H9 (cell line): ENCODE data around the gene RASSF5. TPM values are rescaled to one million over a fixed set of nuclear protein-coding genes. Genes with fewer than 3 reads are reported as not detected.

Source experiments
- DNase-seq: peaks from one replicate; pipeline ENCODE4 v3.0.0-alpha.2; 2017
- H2AFZ ChIP-seq: one replicate; pipeline ENCODE4 v1.6.1; 2013; ENCODE audit warnings: mild to moderate bottlenecking, low read length, control low read depth, moderate library complexity
- H2AK5ac ChIP-seq: 2 replicates; pipeline ENCODE4 v1.6.1; 2013; ENCODE audit warnings: low read length, control low read depth, mixed read lengths; ENCODE audit not compliant: insufficient read length
- H2BK120ac ChIP-seq: one replicate; pipeline ENCODE4 v1.6.1; 2013; ENCODE audit warnings: low read depth, mild to moderate bottlenecking, low read length, control low read depth, inconsistent platforms; ENCODE audit not compliant: poor library complexity, severe bottlenecking
- H2BK12ac ChIP-seq: 2 replicates; pipeline ENCODE4 v1.6.1; 2013; ENCODE audit warnings: low read length, control low read depth, mixed read lengths, low read depth; ENCODE audit not compliant: insufficient read length
- H2BK15ac ChIP-seq: 2 replicates; pipeline ENCODE4 v1.6.1; 2013; ENCODE audit warnings: low read depth, low read length, control low read depth
- H2BK20ac ChIP-seq: one replicate; pipeline ENCODE4 v1.6.1; 2013; ENCODE audit warnings: low read depth, mild to moderate bottlenecking, low read length, control low read depth, inconsistent platforms; ENCODE audit not compliant: poor library complexity, severe bottlenecking
- H2BK5ac ChIP-seq: 2 replicates; pipeline ENCODE4 v1.6.1; 2013; ENCODE audit warnings: low read length, control low read depth, mixed read lengths; ENCODE audit not compliant: insufficient read length
- H3K14ac ChIP-seq: 2 replicates; pipeline ENCODE4 v1.6.1; 2013; ENCODE audit warnings: low read length, control low read depth; ENCODE audit not compliant: insufficient read depth
- H3K18ac ChIP-seq: 2 replicates; pipeline ENCODE4 v1.6.1; 2013; ENCODE audit warnings: low read depth, mild to moderate bottlenecking, mixed read lengths, low read length, control low read depth; ENCODE audit not compliant: insufficient read length
- H3K23ac ChIP-seq: 2 replicates; pipeline ENCODE4 v1.6.1; 2013; ENCODE audit warnings: low read length, control low read depth, mixed read lengths, low read depth; ENCODE audit not compliant: insufficient read length
- H3K23me2 ChIP-seq: 2 replicates; pipeline ENCODE4 v1.6.1; 2013; ENCODE audit warnings: low read depth, mild to moderate bottlenecking, mixed read lengths, low read length, control low read depth; ENCODE audit not compliant: insufficient read length, poor library complexity, severe bottlenecking
- H3K27ac ChIP-seq: 2 replicates; pipeline ENCODE4 v1.5.1; 2013; ENCODE audit warnings: low read length, control low read depth, mixed read lengths, low read depth; ENCODE audit not compliant: insufficient read length
- H3K27me3 ChIP-seq: 2 replicates; pipeline ENCODE4 v1.6.1; 2013; ENCODE audit warnings: low read length, control low read depth, inconsistent platforms; ENCODE audit not compliant: insufficient read depth
- H3K4ac ChIP-seq: 2 replicates; pipeline ENCODE4 v1.6.1; 2013; ENCODE audit warnings: low read depth, mild to moderate bottlenecking, control low read depth, inconsistent platforms, low read length, moderate library complexity
- H3K4me1 ChIP-seq: 2 replicates; pipeline ENCODE4 v1.6.1; 2013; ENCODE audit warnings: low read length, control low read depth, inconsistent platforms; ENCODE audit not compliant: insufficient read depth
- H3K4me2 ChIP-seq: 2 replicates; pipeline ENCODE4 v1.6.1; 2013; ENCODE audit warnings: low read length, control low read depth, mixed read lengths; ENCODE audit not compliant: insufficient read length, insufficient read depth
- H3K56ac ChIP-seq: 2 replicates; pipeline ENCODE4 v1.6.1; 2013; ENCODE audit warnings: low read depth, mild to moderate bottlenecking, mixed read lengths, low read length, control low read depth; ENCODE audit not compliant: insufficient read length
- H3K79me1 ChIP-seq: 2 replicates; pipeline ENCODE4 v1.6.1; 2013; ENCODE audit warnings: low read depth, mild to moderate bottlenecking, moderate library complexity, low read length, control low read depth, inconsistent platforms; ENCODE audit not compliant: insufficient read depth, poor library complexity, severe bottlenecking
- H3K79me2 ChIP-seq: 2 replicates; pipeline ENCODE4 v1.6.1; 2013; ENCODE audit warnings: low read length, control low read depth, inconsistent platforms; ENCODE audit not compliant: insufficient read depth
- H3K9ac ChIP-seq: 2 replicates; pipeline ENCODE4 v1.6.1; 2013; ENCODE audit warnings: low read length, control low read depth, mixed read lengths; ENCODE audit not compliant: insufficient read length; ENCODE audit errors: extremely low read depth
- H3K9me3 ChIP-seq: one replicate; pipeline ENCODE4 v1.6.1; 2013; ENCODE audit warnings: low read depth, low read length, inconsistent platforms; ENCODE audit not compliant: control insufficient read depth
- H3T11ph ChIP-seq: one replicate; pipeline ENCODE4 v1.6.1; 2013; ENCODE audit warnings: mild to moderate bottlenecking, low read length, control low read depth, inconsistent platforms
- H4K20me1 ChIP-seq: one replicate; pipeline ENCODE4 v1.6.1; 2013; ENCODE audit not compliant: control insufficient read depth, insufficient read length, insufficient read depth
- H4K5ac ChIP-seq: 2 replicates; pipeline ENCODE4 v1.6.1; 2013; ENCODE audit warnings: low read depth, mild to moderate bottlenecking, mixed read lengths, low read length, control low read depth; ENCODE audit not compliant: insufficient read length
- H4K8ac ChIP-seq: replicated peaks from 2 replicates; pipeline ENCODE4 v1.6.1; 2013; ENCODE audit warnings: low read length, control low read depth, mixed read lengths, low read depth; ENCODE audit not compliant: insufficient read length
- H4K91ac ChIP-seq: 2 replicates; pipeline ENCODE4 v1.6.1; 2013; ENCODE audit warnings: low read depth, mild to moderate bottlenecking, moderate library complexity, mixed read lengths, low read length, control low read depth; ENCODE audit not compliant: insufficient read length
- H3K27ac Mint-ChIP-seq, 3 experiments: 2 replicates in 2 of 3; 3 replicates in 1 of 3; pipeline ENCODE4 v1.8.0; 2020 to 2021; ENCODE audit warnings: mixed read lengths in 3 of 3, mild to moderate bottlenecking in 1 of 3, moderate library complexity in 1 of 3
- H3K27me3 Mint-ChIP-seq: 2 replicates; pipeline ENCODE4 v1.8.0; 2021; ENCODE audit warnings: low read depth, mild to moderate bottlenecking, moderate library complexity, mixed read lengths
- H3K36me3 Mint-ChIP-seq, 3 experiments: 2 replicates in 2 of 3; 3 replicates in 1 of 3; pipeline ENCODE4 v1.8.0; 2020 to 2021; ENCODE audit warnings: low read depth in 3 of 3, mixed read lengths in 3 of 3; ENCODE audit not compliant: insufficient read depth in 1 of 3
- H3K4me1 Mint-ChIP-seq, 2 experiments: 2 replicates each; pipeline ENCODE4 v1.8.0; 2020; ENCODE audit warnings: mixed read lengths in 2 of 2
- H3K4me3 Mint-ChIP-seq, 2 experiments: 2 replicates in 1 of 2; 3 replicates in 1 of 2; pipeline ENCODE4 v1.8.0; 2020 to 2021; ENCODE audit warnings: mild to moderate bottlenecking in 2 of 2, mixed read lengths in 2 of 2, moderate library complexity in 1 of 2
- H3K9me3 Mint-ChIP-seq, 2 experiments: 2 replicates in 1 of 2; 3 replicates in 1 of 2; pipeline ENCODE4 v1.8.0; 2020; ENCODE audit warnings: mild to moderate bottlenecking in 2 of 2, mixed read lengths in 2 of 2, moderate library complexity in 1 of 2
- WGBS: extraction: QIAGEN DNeasy Blood & Tissue Kit; methylation state at CpG from one replicate; pipeline ENCODE4 v1.1.7; 2013; ENCODE audit warnings: missing lambda C conversion rate, low lambda C conversion rate, mixed read lengths; ENCODE audit not compliant: insufficient read length; ENCODE audit errors: extremely low coverage; 5-methylcytosine and 5-hydroxymethylcytosine counted together
- total RNA-seq: library from RNA; stranded (reverse); gene quantifications from 2 replicates; pipeline ENCODE4 v1.2.1, GENCODE V29; 2021
- TF ChIP-seq, protein P1 (sequence below): fragments of 200-600 bp; sonication (generic); conservative IDR thresholded peaks from 3 replicates; pipeline ENCODE4 v1.8.0; 2021; ENCODE audit warnings: antibody characterized with exemption, mild to moderate bottlenecking

The RASSF5 gene
- total RNA-seq, 1 experiment from 2014 or later: 0.50 TPM

DNA sequence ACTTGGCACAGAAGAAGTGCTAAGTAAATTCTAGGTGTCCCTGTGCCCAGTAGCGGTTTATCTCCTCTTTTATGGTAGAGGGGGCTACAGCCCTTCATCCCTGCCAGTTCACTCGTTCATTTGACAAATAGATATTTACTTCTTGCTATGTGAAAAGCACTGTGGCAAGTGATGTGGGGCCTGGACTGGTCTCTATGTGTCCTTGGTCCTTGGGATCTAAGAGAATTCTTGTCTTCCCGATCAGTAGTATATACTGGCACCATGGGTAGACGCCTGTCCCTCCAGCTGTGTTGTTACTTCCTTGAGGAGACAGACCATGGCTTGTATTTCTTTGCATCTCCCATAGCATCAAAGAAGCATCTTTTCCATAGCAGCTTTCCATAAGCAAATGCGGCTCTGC is 75.2 kb downstream of the RASSF5 start:
- WGBS: no CpG with 5 or more reads among the region's 5 CpGs
- no peak overlapping the region for H3K4ac ChIP-seq
- no peaks in the 10 kb centered on the region for H3K4me1 ChIP-seq
- Mint-ChIP-seq H3K36me3 (no peaks in the 10 kb centered on the region), H3K4me1 (peaks cover 3 to 7% of the 10 kb centered on the region in 2 experiments), H3K27ac (no peak overlapping the region), H3K4me3 (no peak overlapping the region), H3K9me3 (no peaks in the 10 kb centered on the region), H3K27me3 (peaks cover 3% of the 10 kb centered on the region)
- H3K27me3 ChIP-seq: no peaks in the 10 kb centered on the region
- no peaks in the 10 kb centered on the region for H3K23me2 ChIP-seq
- H3K79me2 ChIP-seq: no peaks in the 10 kb centered on the region
- H3K9ac ChIP-seq: no peak overlapping the region
- H3T11ph ChIP-seq: no peak overlapping the region
- no peak for DNase-seq
- no peak overlapping the region for H2AFZ ChIP-seq
- no peaks in the 10 kb centered on the region for H3K9me3 ChIP-seq
- no peak overlapping the region for H2BK20ac ChIP-seq
- no peak overlapping the region for H2BK15ac ChIP-seq
- no peak overlapping the region for H3K4me2 ChIP-seq
- no peak overlapping the region for H3K27ac ChIP-seq
- no peak overlapping the region for H2BK12ac ChIP-seq
- no peaks in the 10 kb centered on the region for H3K79me1 ChIP-seq
- H3K14ac ChIP-seq: no peak overlapping the region
- H3K18ac ChIP-seq: no peak overlapping the region
- no peak overlapping the region for H4K5ac ChIP-seq
- TF ChIP-seq, protein P1, sequence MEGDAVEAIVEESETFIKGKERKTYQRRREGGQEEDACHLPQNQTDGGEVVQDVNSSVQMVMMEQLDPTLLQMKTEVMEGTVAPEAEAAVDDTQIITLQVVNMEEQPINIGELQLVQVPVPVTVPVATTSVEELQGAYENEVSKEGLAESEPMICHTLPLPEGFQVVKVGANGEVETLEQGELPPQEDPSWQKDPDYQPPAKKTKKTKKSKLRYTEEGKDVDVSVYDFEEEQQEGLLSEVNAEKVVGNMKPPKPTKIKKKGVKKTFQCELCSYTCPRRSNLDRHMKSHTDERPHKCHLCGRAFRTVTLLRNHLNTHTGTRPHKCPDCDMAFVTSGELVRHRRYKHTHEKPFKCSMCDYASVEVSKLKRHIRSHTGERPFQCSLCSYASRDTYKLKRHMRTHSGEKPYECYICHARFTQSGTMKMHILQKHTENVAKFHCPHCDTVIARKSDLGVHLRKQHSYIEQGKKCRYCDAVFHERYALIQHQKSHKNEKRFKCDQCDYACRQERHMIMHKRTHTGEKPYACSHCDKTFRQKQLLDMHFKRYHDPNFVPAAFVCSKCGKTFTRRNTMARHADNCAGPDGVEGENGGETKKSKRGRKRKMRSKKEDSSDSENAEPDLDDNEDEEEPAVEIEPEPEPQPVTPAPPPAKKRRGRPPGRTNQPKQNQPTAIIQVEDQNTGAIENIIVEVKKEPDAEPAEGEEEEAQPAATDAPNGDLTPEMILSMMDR: no peak
- no peak overlapping the region for H4K91ac ChIP-seq
- H4K20me1 ChIP-seq: no peaks in the 10 kb centered on the region
- H3K23ac ChIP-seq: no peak overlapping the region
- H2BK5ac ChIP-seq: no peak overlapping the region
- no peak overlapping the region for H4K8ac ChIP-seq
- H3K56ac ChIP-seq: no peak overlapping the region
- H2BK120ac ChIP-seq: no peak overlapping the region
- no peak overlapping the region for H2AK5ac ChIP-seq
